ENCODE data around the gene NOS1. TPM values are rescaled to one million over a fixed set of nuclear protein-coding genes. Genes with fewer than 3 reads are reported as not detected.
A peak's percentile ranks its signal among the peaks of the same experiment; 100 is the strongest.
"Not testable (repeated sequence)": the region's sequence is repeated elsewhere in the genome, so short reads cannot be mapped to it uniquely, and the experiment has no call there.

NOS1 gene
- polyA plus RNA-seq, 3 donors = 0.68 to 0.86 (median 0.71) TPM

DNA sequence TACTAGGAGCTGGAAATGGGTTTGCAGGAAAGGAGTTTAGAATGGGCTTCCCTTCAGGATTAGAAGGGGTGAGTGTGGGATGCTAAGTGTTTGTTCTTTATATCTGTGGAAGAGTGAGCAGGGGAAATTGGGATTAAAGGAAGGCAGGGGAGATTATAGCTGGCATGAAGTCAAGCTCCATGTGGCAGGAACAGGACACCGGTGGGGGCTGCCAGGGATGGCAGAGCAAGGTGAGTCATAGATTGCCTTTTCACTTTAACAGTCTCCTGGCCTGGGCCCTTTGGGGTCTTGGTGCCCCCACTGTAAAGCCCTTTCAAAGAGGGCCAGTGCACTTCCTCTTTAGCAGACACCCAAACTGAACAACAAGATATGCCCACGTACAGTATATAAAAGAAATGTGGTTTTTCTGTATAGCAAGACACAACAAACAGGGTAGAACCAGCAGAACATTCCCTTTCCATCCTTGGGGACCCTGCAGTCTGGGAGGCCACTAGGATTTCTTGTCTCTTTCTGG is 148.1 kb downstream of the NOS1 start:
- no peak for DNase-seq (ENCODE audit: low read depth in 3 of 3, low spot score in 2 of 3)

DNA sequence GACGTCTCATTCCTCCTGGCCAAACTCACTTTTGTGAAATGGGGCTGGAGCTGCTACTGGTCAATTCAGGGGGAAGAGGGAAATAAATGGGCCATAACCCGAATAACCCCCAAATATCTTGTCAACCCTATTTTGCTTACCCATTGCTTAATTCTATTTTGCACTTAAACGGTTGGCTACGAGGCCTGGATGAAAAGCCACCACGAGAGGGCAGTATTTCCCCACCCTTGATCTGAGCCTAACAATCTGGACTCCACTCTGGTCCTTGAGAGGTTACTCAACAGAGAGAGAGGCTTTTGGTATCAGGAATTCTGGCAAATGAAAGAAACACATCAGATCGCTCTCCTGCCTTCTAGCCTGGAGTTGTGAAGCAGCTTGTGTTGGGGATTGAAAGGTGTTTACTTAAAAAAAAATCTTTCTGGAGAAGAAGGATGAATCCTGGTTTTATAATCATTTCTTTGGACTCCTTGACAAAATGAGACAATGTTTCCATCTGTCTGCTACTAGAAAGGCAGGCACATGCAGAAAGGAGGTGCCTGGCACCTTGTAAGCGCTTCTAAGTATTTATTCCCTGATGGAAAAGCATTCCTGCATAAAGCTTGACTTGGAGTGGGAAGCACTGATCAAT is 148.7 kb downstream of the NOS1 start:
- peak in 2 of 3 donors; percentile 64 to 72 for DNase-seq (ENCODE audit: low read depth in 3 of 3, low spot score in 2 of 3)

- DNase-seq (ENCODE audit: low read depth in 3 of 3, low spot score in 2 of 3) = no peak
These were observed 151.0 kb downstream of the NOS1 start for GRCh38 chr12:117210266-117210918.

- DNase-seq (ENCODE audit: low read depth in 3 of 3, low spot score in 2 of 3) = no peak
These were observed 151.8 kb downstream of the NOS1 start for GRCh38 chr12:117209626-117210025.

DNA sequence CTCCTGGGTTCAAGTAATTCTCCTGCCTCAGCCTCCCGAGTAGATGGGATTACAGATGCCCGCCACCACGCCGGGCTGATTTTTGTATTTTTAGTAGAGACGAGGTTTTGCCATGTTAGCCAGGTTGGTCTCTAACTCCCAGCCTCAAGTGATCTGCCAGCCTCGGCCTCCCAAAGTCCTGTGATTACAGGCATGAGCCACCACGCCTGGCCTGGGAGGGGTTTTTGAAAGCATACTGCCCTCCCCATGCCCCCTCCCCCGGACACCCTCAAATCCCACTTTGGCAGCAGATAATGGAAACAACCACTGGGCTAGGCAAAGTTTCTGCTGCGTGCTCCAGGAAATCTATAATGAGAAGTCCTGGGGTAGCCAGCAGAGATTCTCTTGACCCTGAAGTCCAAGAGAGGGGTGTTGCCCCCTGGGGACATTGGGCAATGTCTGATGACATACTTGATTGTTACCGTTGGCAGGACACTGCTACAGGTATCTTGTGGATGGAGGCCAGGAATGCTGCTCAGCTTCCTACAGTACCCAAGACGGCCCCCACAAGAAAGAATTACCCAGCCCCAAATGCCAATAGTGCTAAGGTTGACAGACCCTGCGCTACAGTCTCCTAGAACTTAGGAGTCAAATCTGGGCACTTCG is 152.5 kb downstream of the NOS1 start:
- no peak for DNase-seq (ENCODE audit: low read depth in 3 of 3, low spot score in 2 of 3)

DNA sequence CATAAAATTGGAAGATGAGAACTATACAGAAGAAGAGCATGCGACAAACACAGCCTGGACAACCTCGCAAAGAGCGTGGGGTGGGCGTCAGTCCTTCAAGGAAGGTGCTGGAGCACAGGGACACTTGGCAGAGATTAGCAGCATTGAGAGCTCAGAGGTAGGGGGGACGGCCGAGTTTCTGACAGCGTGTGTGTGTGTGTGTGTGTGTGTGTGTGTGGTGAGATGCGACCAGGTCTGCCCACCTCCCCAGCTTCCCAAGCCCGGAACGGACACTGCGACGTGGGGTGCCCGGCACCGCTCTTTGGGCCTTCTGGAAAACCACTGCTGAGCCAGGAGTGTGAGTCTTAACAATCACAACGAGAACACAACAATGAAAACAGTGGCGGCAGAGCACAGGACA is 153.2 kb downstream of the NOS1 start:
- DNase-seq (ENCODE audit: low read depth in 3 of 3, low spot score in 2 of 3) = no peak

GRCh38 chr12:117207675-117208074 is 153.8 kb downstream of the NOS1 start:
- DNase-seq (ENCODE audit: low read depth in 3 of 3, low spot score in 2 of 3) = no peak

- no peak for DNase-seq (ENCODE audit: low read depth in 3 of 3, low spot score in 2 of 3)
These were observed 158.9 kb downstream of the NOS1 start for GRCh38 chr12:117202556-117202955.

GRCh38 chr12:117202033-117202432 is 159.4 kb downstream of the NOS1 start:
- no peak for DNase-seq (ENCODE audit: low read depth in 3 of 3, low spot score in 2 of 3)

DNA sequence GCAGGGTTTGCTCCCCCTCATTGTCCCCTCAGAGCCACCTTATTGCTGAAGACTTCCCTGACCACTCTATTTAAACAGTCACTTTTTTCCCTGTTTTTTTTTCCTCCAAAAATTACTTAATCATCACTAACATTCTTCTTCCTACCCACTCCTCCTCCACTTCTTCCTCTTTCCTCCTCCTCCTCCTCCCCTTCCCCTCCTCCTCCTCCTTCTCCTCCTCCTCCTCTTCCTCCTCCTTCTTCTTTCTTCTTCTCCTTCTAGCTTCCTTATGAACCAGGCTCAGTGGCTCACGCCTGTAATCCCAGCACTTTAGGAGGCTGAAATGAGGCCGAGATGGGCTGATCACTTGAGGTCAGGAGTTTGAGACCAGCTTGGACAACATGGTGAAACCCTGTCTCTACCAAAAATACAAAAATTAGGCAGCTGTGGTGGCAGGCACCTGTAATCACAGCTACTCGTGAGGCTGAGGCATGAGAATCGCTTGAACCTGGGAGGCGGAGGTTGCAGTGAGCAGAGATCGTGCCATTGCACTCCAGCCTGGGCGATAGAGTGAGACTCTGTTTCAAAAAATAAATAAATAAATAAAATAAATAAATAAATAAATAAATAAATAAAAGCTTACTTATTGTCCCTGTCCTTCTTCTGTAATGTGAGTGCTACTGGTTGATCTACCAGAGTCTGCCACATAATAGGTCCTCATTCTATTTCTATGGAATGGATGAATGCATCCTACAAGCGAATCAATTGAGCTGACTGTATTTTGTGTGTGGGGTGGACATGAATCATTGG is 161.3 kb downstream of the NOS1 start:
- DNase-seq (ENCODE audit: low read depth in 3 of 3, low spot score in 2 of 3) = not testable (repeated sequence)

GRCh38 chr12:117196334-117196733 is 165.1 kb downstream of the NOS1 start:
- not testable (repeated sequence) for DNase-seq (ENCODE audit: low read depth in 3 of 3, low spot score in 2 of 3)

DNA sequence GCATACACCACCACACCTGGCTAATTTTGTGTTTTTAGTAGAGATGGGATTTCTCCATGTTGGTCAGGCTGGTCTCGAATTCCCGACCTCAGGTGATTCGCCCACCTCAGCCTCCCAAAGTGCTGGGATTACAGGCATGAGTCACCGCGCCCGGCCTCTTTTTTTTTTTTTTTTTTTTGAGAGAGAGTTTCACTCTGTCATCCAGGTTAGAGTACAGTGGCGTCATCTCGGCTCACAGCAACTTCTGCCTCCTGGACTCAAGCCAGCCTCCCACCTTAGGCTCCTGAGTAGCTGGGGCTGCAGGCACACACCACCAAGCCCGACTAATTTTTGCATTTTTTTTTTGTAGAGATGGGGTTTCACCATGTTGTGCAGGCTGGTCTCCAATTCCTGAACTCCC is 166.4 kb downstream of the NOS1 start:
- DNase-seq (ENCODE audit: low read depth in 3 of 3, low spot score in 2 of 3) = not testable (repeated sequence)

- DNase-seq (ENCODE audit: low read depth in 3 of 3, low spot score in 2 of 3) = no peak
These were observed 167.5 kb downstream of the NOS1 start for GRCh38 chr12:117193903-117194302.

DNA sequence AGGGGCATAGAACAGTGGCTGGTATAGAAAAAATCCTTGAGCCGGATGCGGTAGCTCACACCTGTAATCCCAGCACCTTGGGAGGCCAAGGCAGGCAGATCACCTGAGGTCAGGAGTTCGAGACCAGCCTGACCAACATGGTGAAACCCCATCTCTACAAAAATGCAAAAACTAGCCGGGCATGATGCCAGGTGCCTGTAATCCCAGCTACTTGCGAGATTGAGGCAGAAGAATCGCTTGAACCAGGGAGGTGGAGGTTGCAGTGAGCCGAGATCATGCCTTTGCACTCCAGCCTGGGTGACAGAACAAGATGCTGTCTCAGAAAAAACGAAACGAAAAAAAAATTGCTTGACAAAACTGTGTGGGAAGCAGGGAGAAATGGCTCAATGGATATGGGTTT is 168.8 kb downstream of the NOS1 start:
- DNase-seq (ENCODE audit: low read depth in 3 of 3, low spot score in 2 of 3) = not testable (repeated sequence)

GRCh38 chr12:117192057-117192456 is 169.4 kb downstream of the NOS1 start:
- DNase-seq (ENCODE audit: low read depth in 3 of 3, low spot score in 2 of 3) = no peak

GRCh38 chr12:117190210-117190781 is 171.1 kb downstream of the NOS1 start, which contains the start of gene FBXO21:
FBXO21 (minus strand) TSS chr12:117190470; CDS start chr12:117190456, 14 bp downstream.
- DNase-seq (ENCODE audit: low read depth in 3 of 3, low spot score in 2 of 3) = peak; percentile 52 to 71 (median 71)

- peak in 2 of 3 donors; percentile 15 to 23 for DNase-seq (ENCODE audit: low read depth in 3 of 3, low spot score in 2 of 3)
These were observed 171.7 kb downstream of the NOS1 start for GRCh38 chr12:117189725-117190209.

GRCh38 chr12:117188961-117189724 is 172.3 kb downstream of the NOS1 start:
- DNase-seq (ENCODE audit: low read depth in 3 of 3, low spot score in 2 of 3) = peak; percentile 23 to 45 (median 26)

- DNase-seq (ENCODE audit: low read depth in 3 of 3, low spot score in 2 of 3) = no peak
These were observed 173.2 kb downstream of the NOS1 start for GRCh38 chr12:117188121-117188665.

Data from right renal cortex interstitium (tissue), 3 donors.